Spinal cord (tissue), 4 donors: ENCODE data around the gene COL23A1. TPM values are rescaled to one million over a fixed set of nuclear protein-coding genes. Genes with fewer than 3 reads are reported as not detected.

ENCODE experiments used
- polyA plus RNA-seq, 2 donors: library from polyadenylated mRNA; unstranded; fragments of 120-200 nt; gene quantifications; one replicate each; pipeline ENCODE4 v1.2.1, GENCODE V29; 2013; ENCODE audit not compliant: insufficient read length in 2 of 2
- small RNA-seq: library from RNA; depleted of rRNA; stranded (forward); fragments of <200 nt; gene quantifications from one replicate; pipeline ENCODE3, GENCODE V24; 2014; ENCODE audit warnings: low replicate concordance
- total RNA-seq, 2 donors: library from RNA; depleted of rRNA in 1 of 2; stranded (reverse); fragments of 120-200 nt in 1 of 2; fragments of >200 nt in 1 of 2; gene quantifications; one replicate each; pipeline versions ENCODE4 v1.2.3 to v1.2.4, GENCODE V29; 2013 to 2014

COL23A1 gene
- total and polyA plus RNA-seq, 4 donors = 2.8 to 9.7 (median 8.0) TPM

Small RNAs within 50 kb of the gene (small RNA-seq; reads per million reads assigned to genes)
- gene RN7SKP70 (not detected), gene RN7SL646P (not detected)

Other genes with a start within 250 kb of the COL23A1 start
- 10 to 100 TPM; 51.8 to 58.5 TPM for gene CLK4, start 36.7 kb upstream of the COL23A1 start, total RNA-seq
- gene CLK4, start 36.7 kb upstream of the COL23A1 start, polyA plus RNA-seq = 10 to 100 TPM; 47.9 to 64.6 TPM
- 10 to 100 TPM; 10.9 to 16.0 TPM for gene ZNF354A, start 140.3 kb upstream of the COL23A1 start, total RNA-seq
- gene ZNF354A, start 140.3 kb upstream of the COL23A1 start, polyA plus RNA-seq = 10 to 100 TPM; 17.1 to 18.9 TPM